Spleen (tissue), 7 donors: ENCODE results near the gene TRIM45.

Experiments
- POLR2A ChIP-seq, 3 donors: fragments of 450-650 bp; IDR thresholded peaks; one replicate each; pipeline ENCODE4 v1.5.1; 2017; ENCODE audit warnings: antibody characterized with exemption in 3 of 3, mild to moderate bottlenecking in 1 of 3
- POLR2AphosphoS5 ChIP-seq, 3 donors: sonication (generic); formaldehyde crosslinking; IDR thresholded peaks; one replicate each; pipeline ENCODE4 v1.5.1; 2017; ENCODE audit warnings: antibody characterized with exemption in 3 of 3
- TF ChIP-seq, protein P1 (sequence below), 11 experiments: fragments of 200-600 bp in 7 of 11; fragments of 450-650 bp in 4 of 11; sonication (generic) in 4 of 11; IDR thresholded peaks in 8 of 11; conservative IDR thresholded peaks in 3 of 11; 1 replicate in 7 of 11; 2 replicates in 4 of 11; pipeline versions ENCODE4 v1.4.0 to v1.8.0; 2016 to 2021; ENCODE audit warnings: antibody characterized with exemption in 11 of 11, inconsistent platforms in 4 of 11, mild to moderate bottlenecking in 1 of 11
- donor health status: DM: no; HTN: no; CAD: no; lungs with moderate emphysema.
- donor health status: DM: no; HTN: no; CAD: no.
- donor health status: DM: no; HTN: no; CAD: no.

DNA sequence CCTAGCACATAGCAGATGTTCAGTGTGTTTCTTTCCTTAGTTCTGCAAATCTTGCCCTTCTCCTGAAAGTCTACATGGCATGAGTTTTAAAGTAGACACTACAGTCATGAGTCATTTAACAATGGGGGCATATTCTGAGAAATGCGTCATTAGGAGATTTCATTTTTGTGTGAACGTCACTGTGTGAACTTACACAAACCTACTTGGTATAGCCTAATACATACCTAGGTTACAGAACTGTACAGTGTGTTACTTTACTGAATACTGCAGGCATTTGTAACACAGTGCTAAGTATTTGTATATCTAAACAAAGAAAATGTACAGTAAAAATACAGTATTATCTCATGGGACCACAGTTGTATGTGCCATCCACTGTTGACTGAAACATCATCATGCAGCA lies 51.4 kb downstream of the TRIM45 start:
- TF ChIP-seq, protein P1, sequence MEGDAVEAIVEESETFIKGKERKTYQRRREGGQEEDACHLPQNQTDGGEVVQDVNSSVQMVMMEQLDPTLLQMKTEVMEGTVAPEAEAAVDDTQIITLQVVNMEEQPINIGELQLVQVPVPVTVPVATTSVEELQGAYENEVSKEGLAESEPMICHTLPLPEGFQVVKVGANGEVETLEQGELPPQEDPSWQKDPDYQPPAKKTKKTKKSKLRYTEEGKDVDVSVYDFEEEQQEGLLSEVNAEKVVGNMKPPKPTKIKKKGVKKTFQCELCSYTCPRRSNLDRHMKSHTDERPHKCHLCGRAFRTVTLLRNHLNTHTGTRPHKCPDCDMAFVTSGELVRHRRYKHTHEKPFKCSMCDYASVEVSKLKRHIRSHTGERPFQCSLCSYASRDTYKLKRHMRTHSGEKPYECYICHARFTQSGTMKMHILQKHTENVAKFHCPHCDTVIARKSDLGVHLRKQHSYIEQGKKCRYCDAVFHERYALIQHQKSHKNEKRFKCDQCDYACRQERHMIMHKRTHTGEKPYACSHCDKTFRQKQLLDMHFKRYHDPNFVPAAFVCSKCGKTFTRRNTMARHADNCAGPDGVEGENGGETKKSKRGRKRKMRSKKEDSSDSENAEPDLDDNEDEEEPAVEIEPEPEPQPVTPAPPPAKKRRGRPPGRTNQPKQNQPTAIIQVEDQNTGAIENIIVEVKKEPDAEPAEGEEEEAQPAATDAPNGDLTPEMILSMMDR (IDR thresholded peaks at IDR 0.05 in 8 of 11, conservative IDR thresholded peaks at IDR 0.05 in 3 of 11): no peak
- TF ChIP-seq POLR2A (IDR thresholded peaks at IDR 0.05): no peak
- TF ChIP-seq POLR2AphosphoS5 (IDR thresholded peaks at IDR 0.05): no peak
